Inflammatory macrophage (primary cell): ENCODE measurements around the gene MRGPRD.
"Not testable (repeated sequence)": the region's sequence is repeated elsewhere in the genome, so short reads cannot be mapped to it uniquely, and the experiment has no call there.

ENCODE experiments used
- DNase-seq, 2 donors: peaks; one replicate each; pipeline ENCODE4 v3.0.0-alpha.2; 2020 to 2022

MRGPRD gene

DNA sequence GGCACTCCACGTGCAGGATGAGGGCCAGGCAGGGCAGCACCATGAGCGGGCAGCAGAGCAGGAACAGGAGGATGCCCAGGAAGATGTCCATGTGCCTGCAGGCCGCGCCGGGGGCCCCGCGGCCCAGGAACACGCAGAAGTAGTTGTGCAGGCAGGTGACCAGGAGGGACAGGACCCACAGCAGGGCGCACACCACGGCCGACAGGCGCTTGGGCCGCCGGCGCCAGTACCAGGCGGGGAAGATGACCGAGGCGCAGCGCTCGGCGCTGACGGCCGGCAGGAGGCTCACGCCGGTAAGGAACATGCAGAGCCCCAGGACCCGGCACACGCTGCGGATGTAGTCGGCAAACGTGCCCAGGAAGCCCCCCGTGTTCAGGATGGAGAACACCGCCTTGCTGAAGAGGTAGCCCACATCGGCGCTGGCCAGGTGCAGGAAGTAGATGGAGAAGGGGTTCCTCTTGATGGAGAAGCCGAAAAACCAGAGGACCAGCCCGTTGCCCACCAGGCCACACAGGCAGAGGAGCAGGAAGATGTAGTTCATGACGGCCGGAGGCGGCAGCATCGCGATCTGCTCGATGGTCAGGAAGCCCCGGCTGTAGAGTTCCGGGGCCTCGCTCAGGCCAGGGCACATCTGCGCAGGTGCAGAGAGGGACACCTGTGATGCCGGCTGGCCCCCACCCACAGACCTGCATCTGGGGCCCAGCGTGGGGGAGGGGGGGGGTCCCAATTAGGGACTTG lies 25.0 kb upstream of the MRGPRD start:
- no peak for DNase-seq

GRCh38 chr11:69005183-69005630 lies 24.4 kb upstream of the MRGPRD start:
- DNase-seq, result no peak

DNA sequence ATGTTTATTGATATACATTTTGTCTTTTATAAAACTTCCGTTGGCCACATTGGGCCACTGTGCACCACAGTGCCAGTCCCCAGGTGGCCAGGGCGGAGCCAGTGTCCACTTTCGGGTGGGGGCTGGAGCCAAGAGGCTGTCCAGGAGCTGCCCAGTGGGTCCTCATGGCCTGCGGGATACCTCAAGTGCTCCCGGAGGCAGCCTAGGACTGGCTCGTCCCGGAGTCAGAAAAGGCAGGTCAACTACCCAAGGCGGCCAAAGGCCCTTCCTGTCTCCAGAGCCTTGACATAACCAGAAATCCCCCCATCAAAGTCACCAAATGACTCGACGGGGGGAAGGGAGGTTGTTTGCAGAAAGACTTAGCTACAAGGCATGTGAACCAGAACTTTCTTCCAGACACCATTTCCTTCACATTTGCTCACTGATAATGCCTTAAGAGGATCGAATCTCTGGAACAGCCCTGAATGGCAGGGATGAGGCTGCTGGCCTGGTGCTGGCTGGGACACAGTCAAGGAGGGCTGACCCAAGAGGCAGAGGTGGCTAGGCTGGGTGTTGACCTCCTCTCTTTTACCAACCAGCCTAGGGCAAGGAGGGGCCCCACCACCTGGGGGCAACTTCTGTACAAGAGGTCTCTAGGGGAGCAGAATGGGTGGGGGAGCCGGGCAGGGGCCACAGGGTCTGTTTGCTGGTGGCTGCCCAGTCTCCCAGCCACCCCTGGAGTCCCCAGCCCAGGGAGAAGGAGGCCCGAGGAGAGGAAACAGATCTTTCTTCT lies 23.8 kb upstream of the MRGPRD start:
- no peak for DNase-seq

DNA sequence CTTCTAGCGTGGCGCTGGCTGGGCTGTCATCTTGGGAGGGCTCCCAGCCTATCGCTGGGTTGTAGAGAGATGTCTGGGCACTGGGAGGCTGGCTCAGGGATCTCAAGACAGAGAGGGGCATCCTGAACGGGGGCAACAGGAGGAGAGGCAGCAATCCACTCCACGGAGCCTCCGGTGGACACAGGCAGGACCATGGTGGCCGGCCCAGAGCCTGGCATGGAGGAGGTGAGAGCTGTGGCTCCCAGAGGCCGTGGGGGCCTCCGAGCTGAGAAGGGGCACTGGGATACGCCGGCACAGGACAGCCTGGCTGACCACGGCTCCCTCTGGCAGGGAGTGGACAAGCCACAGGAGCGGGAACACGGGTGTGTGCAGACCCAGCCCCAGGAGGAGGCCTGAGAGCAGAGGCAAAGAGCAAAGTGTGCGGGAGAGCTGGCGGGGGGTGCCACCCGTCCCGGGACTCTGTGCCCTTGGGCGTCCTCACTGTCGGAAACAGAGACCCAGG lies 23.1 kb upstream of the MRGPRD start:
- DNase-seq, result no peak

DNA sequence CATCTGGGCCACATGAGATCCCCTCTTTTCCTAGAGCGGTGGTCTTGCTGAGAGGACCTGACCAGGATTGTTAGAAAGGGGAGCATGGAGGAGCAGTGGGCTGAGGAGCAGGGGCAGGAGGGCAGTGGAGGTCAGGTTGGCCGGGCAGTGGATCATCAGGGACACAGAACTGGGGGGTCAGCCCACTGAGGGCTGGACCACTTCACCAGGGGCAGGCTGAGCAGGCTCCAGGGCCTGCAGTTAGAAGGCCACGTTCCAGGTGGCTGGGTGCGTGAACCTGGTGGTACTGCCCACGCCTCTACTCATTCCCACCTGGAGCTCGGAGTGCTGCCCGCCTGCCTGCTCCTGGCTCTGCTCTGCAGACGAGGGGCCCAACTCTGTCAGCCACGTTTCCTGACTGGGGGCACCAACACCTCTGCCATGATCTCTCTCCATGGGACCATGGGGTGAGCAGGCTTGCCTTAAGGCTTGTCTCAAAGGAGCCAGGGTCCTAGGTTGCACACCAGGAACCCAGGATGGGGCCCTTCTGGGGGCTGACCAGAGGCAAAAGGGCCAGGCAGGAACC lies 22.6 kb upstream of the MRGPRD start:
- DNase-seq, result no peak

GRCh38 chr11:69002570-69003231 lies 21.9 kb upstream of the MRGPRD start:
- peak in 1 of 2 donors; percentile 33 for DNase-seq

DNA sequence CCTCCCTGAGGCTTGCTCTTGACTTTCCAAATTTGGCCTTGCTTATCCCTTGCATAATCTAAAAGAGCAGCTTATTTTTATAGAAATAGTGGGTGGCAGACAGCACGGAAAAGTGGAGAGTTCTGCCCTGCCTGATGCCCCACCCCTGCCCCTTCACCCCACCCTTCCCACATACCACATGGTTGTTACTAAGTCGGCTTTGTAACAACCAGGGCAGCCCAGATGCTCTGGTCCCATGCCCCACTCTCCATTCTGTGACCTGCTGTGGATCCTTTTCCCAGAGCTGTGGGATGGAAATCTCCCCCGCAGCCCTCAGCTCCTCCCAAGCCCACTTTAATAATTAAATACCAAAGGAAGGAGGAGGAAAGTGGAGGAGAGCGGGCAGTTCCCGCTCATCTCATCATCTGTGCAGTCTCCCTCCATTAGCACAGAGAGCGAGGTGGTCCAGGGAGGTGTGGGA lies 21.4 kb upstream of the MRGPRD start:
- DNase-seq, result peak; percentile 42 to 72

- no peak for DNase-seq
These were observed 20.7 kb upstream of the MRGPRD start for GRCh38 chr11:69001243-69002081.

GRCh38 chr11:69000831-69001242 lies 20.1 kb upstream of the MRGPRD start:
- peak; percentile 10 to 30 for DNase-seq

DNA sequence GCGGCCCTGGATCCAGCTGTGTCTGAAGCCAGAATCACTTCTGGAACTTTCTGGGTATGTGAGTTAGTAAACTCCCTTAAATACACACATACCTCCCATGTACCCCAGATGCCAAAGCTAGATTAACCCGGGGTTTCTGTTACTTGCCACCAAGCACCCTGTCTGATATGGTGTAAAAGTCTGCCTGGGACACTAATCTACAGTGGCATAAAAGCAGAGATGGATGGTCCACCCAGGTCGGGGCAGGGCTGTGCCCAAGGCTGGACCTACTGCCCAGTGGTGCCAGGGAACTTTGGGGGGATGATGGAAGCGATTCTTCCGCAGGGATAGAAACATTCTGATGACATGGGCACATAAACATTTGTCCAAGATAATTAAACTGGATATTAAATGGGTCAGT lies 19.6 kb upstream of the MRGPRD start:
- DNase-seq, result no peak

DNA sequence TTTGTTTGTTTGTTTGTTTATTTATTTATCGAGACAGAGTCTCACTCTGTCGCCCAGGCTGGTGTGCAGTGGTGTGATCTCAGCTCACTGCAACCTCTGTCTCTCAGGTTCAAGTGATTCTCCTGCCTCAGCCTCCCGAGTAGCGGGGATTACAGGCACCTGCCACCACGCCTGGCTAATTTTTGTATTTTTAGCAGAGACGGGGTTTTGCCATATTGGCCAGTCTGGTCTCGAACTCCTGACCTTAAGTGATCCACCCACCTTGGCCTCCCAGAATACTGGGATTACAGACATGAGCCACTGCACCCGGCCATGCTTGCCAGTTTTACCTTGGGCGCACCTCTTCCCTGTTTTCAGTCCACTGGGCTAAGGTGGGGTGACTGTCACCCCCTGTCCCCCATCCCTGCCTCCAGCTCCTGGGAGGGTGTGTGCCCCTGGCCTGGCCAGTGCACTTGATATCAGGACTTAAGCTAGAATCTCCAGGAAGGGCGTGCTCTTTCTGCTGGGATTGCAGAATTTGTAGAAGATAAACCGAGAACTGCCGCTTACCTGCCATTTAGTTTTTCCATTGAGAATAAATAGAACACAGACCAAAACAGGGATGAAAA lies 19.1 kb upstream of the MRGPRD start:
- DNase-seq, result not testable (repeated sequence)

GRCh38 chr11:68999093-68999747 lies 18.4 kb upstream of the MRGPRD start:
- no peak for DNase-seq

- no peak for DNase-seq
These were observed 17.7 kb upstream of the MRGPRD start for GRCh38 chr11:68998390-68998911.

GRCh38 chr11:68997995-68998348 lies 17.2 kb upstream of the MRGPRD start:
- DNase-seq, result no peak

DNA sequence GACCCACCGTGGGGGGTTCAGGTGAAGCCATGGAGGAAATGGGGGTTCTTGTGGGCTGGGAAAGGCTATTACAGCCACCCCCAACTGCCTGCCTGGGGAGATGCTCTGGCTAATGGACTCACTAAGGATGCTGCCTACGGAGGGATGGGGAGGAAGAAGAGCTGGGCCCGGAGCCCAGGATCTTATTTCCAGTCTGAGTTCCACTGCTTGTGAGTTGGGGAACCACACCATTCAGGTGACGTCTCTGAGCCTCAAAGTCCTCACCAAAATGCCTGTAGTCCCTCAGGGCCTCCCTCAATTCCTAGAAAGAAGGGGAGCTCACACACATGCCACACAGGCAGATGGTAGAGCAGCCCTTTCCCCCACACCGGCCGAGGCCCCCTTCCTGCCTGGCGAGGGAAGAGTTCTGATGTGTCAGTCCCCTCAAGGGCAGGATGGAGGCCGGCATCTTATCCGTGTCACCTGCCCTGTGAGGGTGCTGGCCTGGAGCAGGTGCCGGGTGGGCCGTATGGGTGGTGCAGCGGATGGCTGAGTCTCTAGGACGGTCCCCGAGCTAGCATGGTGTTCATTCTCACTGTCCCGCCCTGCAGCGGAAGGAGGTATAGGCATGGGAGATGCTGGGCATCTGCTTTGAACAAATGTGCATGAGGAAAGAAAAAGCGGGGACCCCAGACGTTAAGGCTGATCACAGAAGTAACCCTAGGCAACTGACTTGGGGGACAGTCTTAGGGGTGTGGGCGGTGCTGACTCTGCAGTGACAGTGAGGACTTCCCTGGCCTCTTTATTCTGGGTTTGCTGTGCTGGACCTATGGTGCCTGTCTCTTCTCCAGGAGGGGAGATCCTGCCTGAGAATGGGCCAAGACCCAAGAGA lies 16.6 kb upstream of the MRGPRD start:
- no peak for DNase-seq

- no peak for DNase-seq
These were observed 15.8 kb upstream of the MRGPRD start for GRCh38 chr11:68996376-68997123.

- DNase-seq, result no peak
These were observed 14.1 kb upstream of the MRGPRD start for GRCh38 chr11:68994894-68995285.

DNA sequence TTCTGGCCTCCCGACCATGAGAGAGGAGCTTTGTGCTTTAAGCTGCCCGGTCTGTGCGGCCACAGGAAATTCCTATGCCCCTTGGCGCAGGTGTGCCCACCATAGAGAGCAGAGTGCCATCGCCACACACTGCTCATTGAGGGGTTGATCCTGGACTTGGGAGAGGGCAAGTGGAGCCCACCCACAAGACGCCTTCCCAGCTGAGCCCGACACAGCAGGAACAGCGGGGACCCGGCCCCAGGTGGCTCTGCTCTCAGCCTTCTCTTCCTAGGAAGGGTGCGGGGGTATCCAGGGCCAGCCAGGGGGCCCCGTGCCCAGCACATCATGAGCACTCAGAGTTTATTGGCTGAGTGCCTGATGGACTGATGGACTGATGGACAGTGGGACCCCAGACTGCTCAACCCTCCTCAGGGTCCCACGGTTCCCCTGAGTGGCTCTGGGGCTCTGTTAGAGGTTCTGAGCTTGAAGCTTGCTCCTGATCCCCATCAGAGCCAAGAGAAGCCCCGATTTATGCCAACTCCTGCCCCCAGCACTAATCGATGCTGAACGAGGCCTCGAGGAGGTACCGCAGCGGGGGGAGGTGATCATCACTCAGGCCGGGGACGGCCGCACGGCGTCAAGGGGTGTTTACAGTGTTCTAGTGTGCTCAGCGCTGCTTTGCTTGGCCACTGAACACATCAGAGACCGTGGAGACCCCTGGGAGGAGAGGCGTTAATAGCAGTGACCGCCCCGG lies 13.5 kb upstream of the MRGPRD start:
- no peak for DNase-seq
